GM23248 (cell line): ENCODE results near the gene ZNF552.

ENCODE experiments used
- EZH2 ChIP-seq: fragments of 200-600 bp; sonication (generic); IDR thresholded peaks from 2 replicates; pipeline ENCODE4 v1.6.1; 2018; ENCODE audit warnings: antibody characterized with exemption, mild to moderate bottlenecking; ENCODE audit not compliant: insufficient read depth, poor library complexity, severe bottlenecking
- EZH2phosphoT487 ChIP-seq: fragments of 200-600 bp; sonication (generic); IDR thresholded peaks from 2 replicates; pipeline ENCODE4 v1.6.1; 2018; ENCODE audit warnings: antibody characterized with exemption, moderate library complexity, mild to moderate bottlenecking, low read depth; ENCODE audit not compliant: insufficient read depth

DNA sequence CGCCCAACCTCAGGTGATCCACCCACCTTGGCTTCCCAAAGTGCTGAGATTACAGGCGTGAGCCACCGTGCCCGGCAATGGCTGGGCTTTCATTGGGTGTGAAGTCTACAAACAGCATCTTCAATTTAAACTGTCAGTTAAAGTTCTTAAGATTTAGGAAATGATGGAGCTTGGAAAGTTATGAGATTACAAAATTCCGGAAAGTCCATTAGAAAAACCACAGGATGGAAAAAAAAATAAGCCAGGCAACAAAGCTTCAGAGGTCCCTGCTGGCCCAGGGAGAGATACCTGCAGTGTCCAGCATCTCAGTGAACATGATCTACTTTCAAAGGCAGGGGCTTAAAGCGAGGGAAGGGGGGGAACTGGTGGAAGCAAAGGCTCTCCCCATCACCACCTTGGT lies 10.8 kb upstream of the ZNF552 start:
- no peak for TF ChIP-seq EZH2
- TF ChIP-seq EZH2phosphoT487: no peak
